Astrocyte (in vitro differentiated cells and primary cell): ENCODE results near the gene PJA1. TPM values are rescaled to one million over a fixed set of nuclear protein-coding genes. Genes with fewer than 3 reads are reported as not detected.

ENCODE experiments used
- DNase-seq: peaks from one replicate; pipeline ENCODE4 v3.0.0-alpha.2; 2010; ENCODE audit warnings: low read depth
- FAIRE-seq: peaks from 2 replicates; lab custom pipeline; 2011; peaks lifted over from hg19 to GRCh38; lab: Jason Lieb, UNC
- H2AFZ ChIP-seq: 2 replicates; pipeline ENCODE4 v1.6.0; 2012; ENCODE audit warnings: low read depth, low read length, inconsistent platforms
- H3K27ac ChIP-seq: 2 replicates; pipeline ENCODE4 v1.5.1; 2011; ENCODE audit warnings: low read depth, low read length, inconsistent platforms
- H3K27me3 ChIP-seq: 2 replicates; pipeline ENCODE4 v1.6.0; 2011; ENCODE audit warnings: low read length, inconsistent platforms; ENCODE audit not compliant: insufficient read depth
- H3K36me3 ChIP-seq: 2 replicates; pipeline ENCODE4 v1.5.1; 2011; ENCODE audit warnings: low read length, inconsistent platforms; ENCODE audit not compliant: insufficient read depth
- H3K4me1 ChIP-seq: 2 replicates; pipeline ENCODE4 v1.5.1; 2011; ENCODE audit warnings: low read length, inconsistent platforms; ENCODE audit not compliant: insufficient read depth
- H3K4me2 ChIP-seq: 2 replicates; pipeline ENCODE4 v1.6.0; 2012; ENCODE audit warnings: low read length, inconsistent platforms
- H3K4me3 ChIP-seq: 2 replicates; pipeline ENCODE4 v1.5.1; 2011; ENCODE audit warnings: low read depth, mild to moderate bottlenecking, low read length, inconsistent platforms; ENCODE audit not compliant: insufficient read depth
- H3K79me2 ChIP-seq: 2 replicates; pipeline ENCODE4 v1.6.0; 2012; ENCODE audit warnings: mild to moderate bottlenecking, low read length, inconsistent platforms; ENCODE audit not compliant: insufficient read depth
- H3K9ac ChIP-seq: 2 replicates; pipeline ENCODE4 v1.6.0; 2012; ENCODE audit warnings: mild to moderate bottlenecking, low read length, inconsistent platforms
- H3K9me3 ChIP-seq: 2 replicates; pipeline ENCODE4 v1.5.1; 2012; ENCODE audit warnings: low read depth, mild to moderate bottlenecking, low read length, inconsistent platforms; ENCODE audit not compliant: insufficient read depth
- H4K20me1 ChIP-seq: 2 replicates; pipeline ENCODE4 v1.6.0; 2012; ENCODE audit warnings: low read length, inconsistent platforms; ENCODE audit not compliant: insufficient read depth
- H3K27ac Mint-ChIP-seq: one replicate; pipeline ENCODE4 v1.8.0; 2021; ENCODE audit warnings: mild to moderate bottlenecking, mixed read lengths; ENCODE audit not compliant: unreplicated experiment
- H3K27me3 Mint-ChIP-seq: one replicate; pipeline ENCODE4 v1.8.0; 2021; ENCODE audit warnings: low read depth, mixed read lengths; ENCODE audit not compliant: unreplicated experiment
- H3K36me3 Mint-ChIP-seq: one replicate; pipeline ENCODE4 v1.8.0; 2021; ENCODE audit warnings: low read depth, mixed read lengths; ENCODE audit not compliant: unreplicated experiment
- H3K4me1 Mint-ChIP-seq: one replicate; pipeline ENCODE4 v1.8.0; 2021; ENCODE audit warnings: low read depth, mixed read lengths; ENCODE audit not compliant: unreplicated experiment
- H3K4me3 Mint-ChIP-seq: one replicate; pipeline ENCODE4 v1.8.0; 2021; ENCODE audit warnings: mild to moderate bottlenecking, moderate library complexity, mixed read lengths; ENCODE audit not compliant: unreplicated experiment
- H3K9me3 Mint-ChIP-seq: one replicate; pipeline ENCODE4 v1.8.0; 2021; ENCODE audit warnings: mild to moderate bottlenecking, mixed read lengths; ENCODE audit not compliant: unreplicated experiment
- EZH2 ChIP-seq: IDR thresholded peaks from 2 replicates; pipeline ENCODE4 v1.6.1; 2012; ENCODE audit warnings: mild to moderate bottlenecking, low read length, inconsistent platforms; ENCODE audit not compliant: insufficient read depth
- total RNA-seq: library from RNA; stranded (reverse); gene quantifications from 2 replicates; pipeline ENCODE4 v1.2.1, GENCODE V29; 2021
- TF ChIP-seq, protein P1 (sequence below): IDR thresholded peaks from 2 replicates; pipeline ENCODE4 v1.5.1; 2011; ENCODE audit warnings: low read depth, mild to moderate bottlenecking, inconsistent platforms, low read length, moderate library complexity; ENCODE audit not compliant: insufficient read depth

PJA1 gene
- total RNA-seq, 1 donor from 2014 or later: 28.9 TPM

DNA sequence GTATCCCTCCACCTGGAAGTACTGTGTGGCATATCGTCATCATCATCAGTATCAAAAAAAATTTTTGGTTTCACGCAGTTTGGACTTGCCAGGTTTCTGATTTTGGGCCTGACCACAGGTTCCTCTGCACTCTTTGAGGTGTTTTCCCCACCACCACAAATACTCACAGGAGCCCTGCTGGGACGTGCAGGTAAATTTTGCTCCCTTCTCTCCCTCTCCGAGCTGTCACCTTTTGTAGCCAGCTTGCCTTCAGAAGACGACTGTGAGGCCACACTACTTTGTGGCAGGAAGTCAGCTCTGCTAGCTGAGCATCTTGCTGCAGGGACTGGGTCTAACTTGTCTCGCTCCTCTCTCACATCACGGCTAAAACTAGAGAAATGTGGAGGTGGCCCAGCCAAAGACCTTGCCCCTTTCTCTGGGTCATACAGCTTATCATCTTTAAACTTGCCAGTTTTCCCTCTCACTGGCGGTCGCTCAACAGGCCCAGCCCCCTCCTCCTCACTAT lies 2.8 kb downstream of the PJA1 start:
- H4K20me1 ChIP-seq: peaks cover 42% of the 10 kb centered on the region
- H3K4me3 Mint-ChIP-seq: no peak overlapping the region
- no peak overlapping the region for H3K9ac ChIP-seq
- H3K27ac ChIP-seq: no peak overlapping the region
- no peak overlapping the region for H3K27ac Mint-ChIP-seq
- H3K9me3 Mint-ChIP-seq: no peaks in the 10 kb centered on the region
- H3K79me2 ChIP-seq: peaks cover 12% of the 10 kb centered on the region
- H3K36me3 ChIP-seq: peaks cover 5% of the 10 kb centered on the region
- no peaks in the 10 kb centered on the region for H3K27me3 Mint-ChIP-seq
- H2AFZ ChIP-seq: no peak overlapping the region
- H3K4me1 ChIP-seq: peaks cover 11% of the 10 kb centered on the region
- H3K4me2 ChIP-seq: no peak overlapping the region
- FAIRE-seq (no peak), DNase-seq (no peak)
- peaks cover 16% of the 10 kb centered on the region for H3K4me1 Mint-ChIP-seq
- H3K36me3 Mint-ChIP-seq: peaks cover 10% of the 10 kb centered on the region
- H3K4me3 ChIP-seq: no peak overlapping the region
- TF ChIP-seq EZH2: no peak
- TF ChIP-seq, protein P1, sequence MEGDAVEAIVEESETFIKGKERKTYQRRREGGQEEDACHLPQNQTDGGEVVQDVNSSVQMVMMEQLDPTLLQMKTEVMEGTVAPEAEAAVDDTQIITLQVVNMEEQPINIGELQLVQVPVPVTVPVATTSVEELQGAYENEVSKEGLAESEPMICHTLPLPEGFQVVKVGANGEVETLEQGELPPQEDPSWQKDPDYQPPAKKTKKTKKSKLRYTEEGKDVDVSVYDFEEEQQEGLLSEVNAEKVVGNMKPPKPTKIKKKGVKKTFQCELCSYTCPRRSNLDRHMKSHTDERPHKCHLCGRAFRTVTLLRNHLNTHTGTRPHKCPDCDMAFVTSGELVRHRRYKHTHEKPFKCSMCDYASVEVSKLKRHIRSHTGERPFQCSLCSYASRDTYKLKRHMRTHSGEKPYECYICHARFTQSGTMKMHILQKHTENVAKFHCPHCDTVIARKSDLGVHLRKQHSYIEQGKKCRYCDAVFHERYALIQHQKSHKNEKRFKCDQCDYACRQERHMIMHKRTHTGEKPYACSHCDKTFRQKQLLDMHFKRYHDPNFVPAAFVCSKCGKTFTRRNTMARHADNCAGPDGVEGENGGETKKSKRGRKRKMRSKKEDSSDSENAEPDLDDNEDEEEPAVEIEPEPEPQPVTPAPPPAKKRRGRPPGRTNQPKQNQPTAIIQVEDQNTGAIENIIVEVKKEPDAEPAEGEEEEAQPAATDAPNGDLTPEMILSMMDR: no peak
- no peaks in the 10 kb centered on the region for H3K27me3 ChIP-seq
- H3K9me3 ChIP-seq: no peaks in the 10 kb centered on the region

DNA sequence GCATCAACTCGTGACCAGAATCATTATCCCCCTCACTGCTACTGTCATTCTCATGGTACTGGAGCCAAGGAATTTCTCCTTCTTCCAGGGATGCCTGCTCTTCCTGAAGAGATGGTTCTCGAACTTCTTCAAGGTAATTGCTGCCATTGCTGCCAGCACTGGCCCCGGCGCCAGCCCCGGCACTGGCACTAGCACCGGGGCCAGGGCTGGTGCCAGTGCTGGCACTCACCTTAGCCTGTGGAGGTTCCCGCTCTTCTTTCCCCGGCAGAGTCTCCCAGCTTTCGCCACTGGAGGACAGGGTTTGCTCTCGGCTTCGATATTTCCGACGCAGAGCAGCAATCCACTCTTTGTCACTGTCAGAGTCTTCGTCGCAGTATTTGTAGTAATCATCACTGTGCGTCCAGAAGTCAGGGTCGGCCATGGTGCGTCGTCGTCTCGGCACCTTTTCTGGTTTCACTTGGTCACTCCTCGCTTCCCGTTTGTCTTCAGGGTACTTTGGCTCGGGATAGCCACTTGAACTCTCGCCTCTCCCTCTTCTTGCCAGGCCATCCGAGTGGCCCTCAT lies 3.4 kb downstream of the PJA1 start:
- H3K27ac ChIP-seq: no peak overlapping the region
- no peaks in the 10 kb centered on the region for H3K27me3 ChIP-seq
- Mint-ChIP-seq H3K27me3 (no peaks in the 10 kb centered on the region), H3K4me3 (no peak overlapping the region), H3K4me1 (peaks cover 16% of the 10 kb centered on the region), H3K27ac (no peak overlapping the region), H3K9me3 (no peaks in the 10 kb centered on the region), H3K36me3 (peaks cover 10% of the 10 kb centered on the region)
- peaks cover 12% of the 10 kb centered on the region for H3K79me2 ChIP-seq
- H3K4me2 ChIP-seq: no peak overlapping the region
- FAIRE-seq (no peak), DNase-seq (no peak)
- no peak overlapping the region for H3K9ac ChIP-seq
- TF ChIP-seq EZH2: no peak
- TF ChIP-seq, protein P1: no peak
- peaks cover 11% of the 10 kb centered on the region for H3K4me1 ChIP-seq
- no peak overlapping the region for H3K4me3 ChIP-seq
- H3K36me3 ChIP-seq: peaks cover 5% of the 10 kb centered on the region
- H3K9me3 ChIP-seq: no peaks in the 10 kb centered on the region
- no peak overlapping the region for H2AFZ ChIP-seq
- peaks cover 42% of the 10 kb centered on the region for H4K20me1 ChIP-seq

DNA sequence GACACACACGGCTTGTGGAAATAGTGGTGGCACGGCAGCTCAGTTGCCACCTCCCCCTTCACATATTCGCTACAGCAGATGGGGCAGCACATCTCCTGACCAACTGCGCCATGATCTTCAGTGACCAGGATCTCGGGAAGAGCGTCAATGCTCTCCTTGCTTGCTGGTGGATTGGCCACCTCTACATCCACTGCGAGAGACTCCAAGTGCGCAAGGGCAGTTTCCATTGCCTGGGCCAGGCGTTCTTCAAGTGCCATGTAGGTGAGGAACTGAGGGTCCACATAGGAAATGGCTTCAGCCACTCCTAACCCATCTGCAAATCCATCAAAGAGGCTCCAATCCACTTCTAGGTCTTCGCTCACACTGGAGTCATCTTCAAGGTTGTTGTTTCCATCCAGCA lies 3.9 kb downstream of the PJA1 start:
- peaks cover 11% of the 10 kb centered on the region for H3K4me1 ChIP-seq
- no peak overlapping the region for H3K9ac ChIP-seq
- H3K79me2 ChIP-seq: peaks cover 12% of the 10 kb centered on the region
- H3K9me3 Mint-ChIP-seq: no peaks in the 10 kb centered on the region
- H3K27me3 ChIP-seq: no peaks in the 10 kb centered on the region
- H3K27ac Mint-ChIP-seq: no peak overlapping the region
- H3K4me1 Mint-ChIP-seq: peaks cover 16% of the 10 kb centered on the region
- no peaks in the 10 kb centered on the region for H3K27me3 Mint-ChIP-seq
- peaks cover 42% of the 10 kb centered on the region for H4K20me1 ChIP-seq
- DNase-seq (no peak), FAIRE-seq (peak; percentile 20)
- H3K36me3 Mint-ChIP-seq: peaks cover 10% of the 10 kb centered on the region
- TF ChIP-seq, protein P1: no peak
- TF ChIP-seq EZH2: no peak
- peaks cover 5% of the 10 kb centered on the region for H3K36me3 ChIP-seq
- no peak overlapping the region for H3K4me2 ChIP-seq
- H3K4me3 ChIP-seq: no peak overlapping the region
- H3K4me3 Mint-ChIP-seq: no peak overlapping the region
- H2AFZ ChIP-seq: no peak overlapping the region
- no peaks in the 10 kb centered on the region for H3K9me3 ChIP-seq
- no peak overlapping the region for H3K27ac ChIP-seq
